Measurements from ENCODE around the gene GAR1.
"Not testable (repeated sequence)": the region's sequence is repeated elsewhere in the genome, so short reads cannot be mapped to it uniquely, and the experiment has no call there.

Gene GAR1

GRCh38 chr4:109850601-109851000 lies 35.0 kb downstream of the GAR1 start:
- no peaks in the 10 kb centered on the region for H3K4me1 ChIP-seq (ENCODE audit: insufficient read depth, low read length, severe bottlenecking)
- TF ChIP-seq CTCF (IDR thresholded peaks at IDR 0.05; ENCODE audit: low read length) (no peak), EZH2 (IDR thresholded peaks at IDR 0.05; ENCODE audit: borderline replicate concordance, low read length) (no peak)
- H3K4me3 ChIP-seq (ENCODE audit: low read depth, low read length, poor library complexity, severe bottlenecking): no peak overlapping the region
- no peaks in the 10 kb centered on the region for H3K9me3 ChIP-seq (ENCODE audit: low read length)
- H3F3A ChIP-seq (ENCODE audit: insufficient read depth, low read length): no peaks in the 10 kb centered on the region
- H3K4me2 ChIP-seq (ENCODE audit: low read length): no peak overlapping the region
- H3K9ac ChIP-seq (ENCODE audit: low read length): no peak overlapping the region
- H4K20me1 ChIP-seq (ENCODE audit: insufficient read depth, low read length): no peaks in the 10 kb centered on the region
- H3K27me3 ChIP-seq (ENCODE audit: insufficient read depth, low read length): no peaks in the 10 kb centered on the region
- H3K36me3 ChIP-seq (ENCODE audit: insufficient read depth, low read length): no peaks in the 10 kb centered on the region
- no peak overlapping the region for H2AFZ ChIP-seq (ENCODE audit: low read length)
- H3K79me2 ChIP-seq (ENCODE audit: insufficient read depth, low read length): no peaks in the 10 kb centered on the region
- no peaks in the 10 kb centered on the region for H3K9me2 ChIP-seq (ENCODE audit: low read depth, low read length)
- no peak overlapping the region for H3K27ac ChIP-seq (ENCODE audit: low read depth, low read length, poor library complexity, severe bottlenecking)

GRCh38 chr4:109859426-109860300 lies 44.1 kb downstream of the GAR1 start:
- H3K9ac ChIP-seq (ENCODE audit: low read length); H3K9me3 ChIP-seq (ENCODE audit: low read length); H3K79me2 ChIP-seq (ENCODE audit: insufficient read depth, low read length); H3K27ac ChIP-seq (ENCODE audit: low read depth, low read length, poor library complexity, severe bottlenecking); H3K9me2 ChIP-seq (ENCODE audit: low read depth, low read length); H3K4me1 ChIP-seq (ENCODE audit: insufficient read depth, low read length, severe bottlenecking); H3K36me3 ChIP-seq (ENCODE audit: insufficient read depth, low read length); H3K4me2 ChIP-seq (ENCODE audit: low read length); H3K27me3 ChIP-seq (ENCODE audit: insufficient read depth, low read length); H3K4me3 ChIP-seq (ENCODE audit: low read depth, low read length, poor library complexity, severe bottlenecking); H4K20me1 ChIP-seq (ENCODE audit: insufficient read depth, low read length); H3F3A ChIP-seq (ENCODE audit: insufficient read depth, low read length); H2AFZ ChIP-seq (ENCODE audit: low read length): not testable (repeated sequence)

GRCh38 chr4:109861271-109861670 lies 45.7 kb downstream of the GAR1 start:
- H3K9me3 ChIP-seq (ENCODE audit: low read length): peaks cover 8% of the 10 kb centered on the region; the same call in 1 of the 2 replicates
- no peaks in the 10 kb centered on the region for H3K4me1 ChIP-seq (ENCODE audit: insufficient read depth, low read length, severe bottlenecking)
- no peaks in the 10 kb centered on the region for H4K20me1 ChIP-seq (ENCODE audit: insufficient read depth, low read length)
- TF ChIP-seq CTCF (IDR thresholded peaks at IDR 0.05; ENCODE audit: low read length) (no peak), EZH2 (IDR thresholded peaks at IDR 0.05; ENCODE audit: borderline replicate concordance, low read length) (no peak)
- H3K4me3 ChIP-seq (ENCODE audit: low read depth, low read length, poor library complexity, severe bottlenecking): no peak overlapping the region
- no peak overlapping the region for H3K9ac ChIP-seq (ENCODE audit: low read length)
- H3F3A ChIP-seq (ENCODE audit: insufficient read depth, low read length): no peaks in the 10 kb centered on the region
- H3K79me2 ChIP-seq (ENCODE audit: insufficient read depth, low read length): no peaks in the 10 kb centered on the region
- no peak overlapping the region for H2AFZ ChIP-seq (ENCODE audit: low read length)
- H3K9me2 ChIP-seq (ENCODE audit: low read depth, low read length): no peaks in the 10 kb centered on the region
- H3K27me3 ChIP-seq (ENCODE audit: insufficient read depth, low read length): no peaks in the 10 kb centered on the region
- no peak overlapping the region for H3K4me2 ChIP-seq (ENCODE audit: low read length)
- no peak overlapping the region for H3K27ac ChIP-seq (ENCODE audit: low read depth, low read length, poor library complexity, severe bottlenecking)
- no peaks in the 10 kb centered on the region for H3K36me3 ChIP-seq (ENCODE audit: insufficient read depth, low read length)

Measured in OCI-LY1 (cell line).